Tongue (tissue), 2 donors: ENCODE measurements around the gene YJEFN3. TPM values are rescaled to one million over a fixed set of nuclear protein-coding genes. Genes with fewer than 3 reads are reported as not detected.
A peak's percentile ranks its signal among the peaks of the same experiment; 100 is the strongest.

Experiments
- DNase-seq: peaks from one replicate; pipeline ENCODE4 v3.0.0-alpha.2; 2015
- total RNA-seq: library from RNA; depleted of rRNA; stranded (reverse); fragments of >200 nt; gene quantifications from one replicate; pipeline ENCODE4 v1.2.3, GENCODE V29; 2014

The YJEFN3 gene
- 0.62 TPM for total RNA-seq

GRCh38 chr19:19528721-19529490 is at the start of gene YJEFN3:
YJEFN3 (plus strand) TSS chr19:19528911; CDS start chr19:19528933, 22 bp downstream.
- DNase-seq, result peak; percentile 67

DNA sequence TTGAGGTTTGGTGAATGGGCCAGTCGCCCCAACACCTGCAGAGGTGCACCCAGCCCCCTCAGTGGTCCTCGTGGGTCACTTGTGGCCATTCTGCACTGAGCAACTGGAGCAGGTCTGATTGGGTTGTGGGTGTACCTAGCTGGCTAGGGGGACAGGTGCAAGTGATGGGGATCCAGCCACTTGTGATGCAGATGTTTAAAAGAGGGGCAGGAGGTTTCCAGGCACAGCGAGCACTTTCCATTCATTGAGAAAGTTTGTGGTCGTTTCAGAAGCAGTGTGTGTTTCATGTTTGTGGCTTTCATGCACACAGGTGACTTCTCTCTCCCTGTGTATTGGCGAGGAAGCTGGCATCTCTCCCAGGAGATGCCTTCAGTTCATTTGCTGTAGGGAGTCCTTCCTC is 48.0 kb upstream of the YJEFN3 start:
- DNase-seq, result no peak

GRCh38 chr19:19482809-19483596 is 45.7 kb upstream of the YJEFN3 start:
- peak; percentile 91 for DNase-seq

DNA sequence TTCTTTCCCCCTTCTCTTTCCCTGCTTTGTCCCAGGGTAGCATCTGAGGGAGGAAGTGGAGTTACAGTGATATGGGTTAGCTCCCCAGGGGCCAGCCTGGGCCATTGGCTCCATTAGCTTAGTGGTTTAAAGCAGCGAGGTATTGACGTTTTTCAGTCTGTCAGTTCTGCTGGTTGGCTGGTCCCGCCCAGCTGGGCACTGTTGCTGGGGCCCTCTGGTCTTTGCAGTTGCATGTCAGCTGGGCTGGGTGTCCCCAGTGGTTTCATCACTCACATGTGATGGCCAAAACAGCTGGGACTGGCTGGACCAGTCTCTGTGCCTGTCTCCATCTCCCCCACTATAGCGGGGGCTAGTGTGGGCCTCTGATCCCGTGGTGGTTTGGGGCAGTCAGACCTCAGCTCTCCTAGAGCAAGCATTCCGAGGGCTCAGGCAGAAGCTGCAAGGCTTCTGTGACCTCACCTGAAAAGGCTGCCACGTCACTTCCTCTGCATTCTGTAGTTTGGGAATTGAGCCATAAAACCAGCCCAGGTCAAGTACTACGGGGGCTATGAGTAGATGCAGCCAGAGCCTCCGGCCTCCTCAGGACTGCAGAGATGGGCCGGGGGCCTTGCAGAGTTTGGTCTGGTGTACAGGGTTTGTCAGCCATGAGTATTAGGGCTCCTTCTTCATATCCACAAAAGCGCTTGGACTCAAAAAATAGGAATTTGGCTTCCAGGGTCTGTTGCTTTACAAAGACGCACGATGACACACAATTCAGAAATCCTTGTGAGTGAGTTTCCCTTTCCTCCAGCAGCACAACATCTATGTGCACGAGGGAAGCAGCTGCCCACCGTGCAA is 43.3 kb upstream of the YJEFN3 start:
- DNase-seq, result peak; percentile 72

DNA sequence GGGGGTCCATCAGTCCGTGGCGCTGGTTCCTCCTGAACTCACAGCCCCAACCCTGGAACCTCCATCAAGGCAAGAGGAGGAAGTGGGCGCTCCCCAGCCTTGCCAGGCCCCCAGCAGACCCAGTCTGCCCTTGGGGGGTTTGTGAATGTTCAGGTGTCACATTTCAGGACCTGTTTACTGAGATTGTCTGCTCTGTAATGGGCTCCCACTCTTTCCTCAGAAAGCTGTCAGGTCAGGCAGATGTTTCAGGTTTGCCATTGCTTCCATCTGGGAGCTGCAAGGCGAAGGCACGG is 42.8 kb upstream of the YJEFN3 start:
- no peak for DNase-seq

DNA sequence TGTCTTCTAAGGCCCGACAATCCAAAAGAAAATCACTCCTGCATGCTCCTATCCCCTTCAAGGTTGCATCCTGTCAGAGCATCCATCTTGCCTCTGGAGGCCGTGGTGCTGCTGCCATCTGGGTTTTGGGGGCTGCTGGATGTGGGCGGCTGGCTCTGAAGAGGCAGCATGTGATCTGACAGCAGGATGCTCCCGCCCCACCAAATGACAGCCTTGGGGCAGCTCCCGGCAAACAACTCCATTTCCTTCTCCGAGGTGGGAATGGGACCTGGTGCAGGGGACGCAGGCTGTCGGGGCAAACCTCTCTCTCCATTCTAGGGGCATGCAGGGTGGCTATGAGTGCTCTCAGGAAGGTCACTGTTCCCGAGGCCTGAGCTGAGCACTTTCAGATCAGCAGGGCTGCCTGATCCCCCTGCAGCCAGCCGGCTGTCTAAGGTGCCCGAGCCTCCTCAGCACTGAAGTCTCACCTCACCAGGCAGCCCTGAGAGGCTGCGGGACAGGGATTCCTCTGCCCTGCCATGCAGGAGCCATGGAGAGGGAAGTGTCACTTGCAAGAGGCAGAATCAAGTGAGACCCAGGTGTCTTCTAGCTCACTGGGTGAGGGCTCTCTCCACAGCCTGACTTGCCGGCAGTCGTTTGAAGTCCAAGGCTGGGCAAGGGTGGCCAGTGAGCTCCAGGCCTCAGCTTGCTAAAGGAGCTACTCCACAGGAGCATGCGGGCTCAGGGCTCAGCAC is 42.2 kb upstream of the YJEFN3 start:
- DNase-seq, result no peak

GRCh38 chr19:19487077-19487949 is 41.4 kb upstream of the YJEFN3 start:
- DNase-seq, result no peak

- DNase-seq, result no peak
These were observed 40.5 kb upstream of the YJEFN3 start for GRCh38 chr19:19487950-19488874.

- DNase-seq, result peak; percentile 88
These were observed 39.6 kb upstream of the YJEFN3 start for GRCh38 chr19:19488875-19489690.

DNA sequence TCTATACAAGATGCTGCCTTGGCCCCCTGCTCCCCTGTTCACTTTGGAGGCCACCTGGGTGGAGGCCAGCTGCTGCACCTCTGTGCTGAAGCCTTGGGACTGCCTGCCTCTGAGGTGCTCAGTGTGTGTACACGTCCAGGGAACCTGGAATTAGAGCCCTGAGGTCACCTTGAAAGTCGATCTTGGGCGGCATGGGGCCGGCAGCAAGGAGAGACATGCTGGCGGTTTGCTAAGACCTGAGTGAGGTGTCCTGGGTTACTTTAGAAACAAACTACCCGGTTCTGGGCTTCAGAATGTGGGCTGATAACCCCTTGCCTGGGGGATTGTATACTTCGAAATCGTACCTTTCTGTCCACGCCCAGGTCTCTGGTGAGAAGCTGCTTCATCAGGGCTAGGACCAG is 38.9 kb upstream of the YJEFN3 start:
- no peak for DNase-seq

DNA sequence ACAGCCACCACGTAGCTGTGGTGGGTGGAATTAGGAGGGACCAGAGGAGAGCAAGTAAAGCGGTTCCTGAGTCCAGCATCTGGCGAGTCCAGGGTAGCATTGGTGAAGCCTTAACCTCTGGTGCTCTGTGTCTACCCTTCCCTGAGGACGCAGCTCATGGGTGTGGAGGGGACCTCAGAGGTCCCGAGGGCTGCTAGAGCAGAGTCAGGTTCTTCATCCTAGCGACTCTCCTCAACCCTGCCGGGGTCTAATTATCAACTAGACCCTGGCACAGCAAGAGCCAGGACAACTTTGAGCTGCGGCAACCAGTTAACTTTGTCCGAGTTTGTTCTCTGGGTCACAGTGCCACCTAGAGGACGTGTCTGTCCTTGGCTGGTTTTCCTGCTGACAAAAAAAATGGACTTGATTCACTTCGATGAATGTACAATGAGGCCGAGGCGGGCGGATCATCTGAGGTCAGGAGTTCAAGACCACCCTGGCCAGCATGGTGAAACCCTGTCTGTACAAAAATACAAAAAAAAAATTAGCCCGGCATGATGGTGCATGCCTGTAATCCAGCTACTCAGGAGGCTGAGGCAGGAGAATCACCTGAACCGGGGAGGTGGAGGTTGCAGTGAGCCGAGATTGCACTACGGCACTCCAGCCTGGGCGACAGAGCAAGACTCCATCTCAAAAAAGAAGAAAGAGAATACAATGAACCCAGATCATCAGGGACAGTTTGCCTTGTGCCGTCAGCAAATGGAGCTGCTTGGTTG is 38.3 kb upstream of the YJEFN3 start:
- peak; percentile 94 for DNase-seq

DNA sequence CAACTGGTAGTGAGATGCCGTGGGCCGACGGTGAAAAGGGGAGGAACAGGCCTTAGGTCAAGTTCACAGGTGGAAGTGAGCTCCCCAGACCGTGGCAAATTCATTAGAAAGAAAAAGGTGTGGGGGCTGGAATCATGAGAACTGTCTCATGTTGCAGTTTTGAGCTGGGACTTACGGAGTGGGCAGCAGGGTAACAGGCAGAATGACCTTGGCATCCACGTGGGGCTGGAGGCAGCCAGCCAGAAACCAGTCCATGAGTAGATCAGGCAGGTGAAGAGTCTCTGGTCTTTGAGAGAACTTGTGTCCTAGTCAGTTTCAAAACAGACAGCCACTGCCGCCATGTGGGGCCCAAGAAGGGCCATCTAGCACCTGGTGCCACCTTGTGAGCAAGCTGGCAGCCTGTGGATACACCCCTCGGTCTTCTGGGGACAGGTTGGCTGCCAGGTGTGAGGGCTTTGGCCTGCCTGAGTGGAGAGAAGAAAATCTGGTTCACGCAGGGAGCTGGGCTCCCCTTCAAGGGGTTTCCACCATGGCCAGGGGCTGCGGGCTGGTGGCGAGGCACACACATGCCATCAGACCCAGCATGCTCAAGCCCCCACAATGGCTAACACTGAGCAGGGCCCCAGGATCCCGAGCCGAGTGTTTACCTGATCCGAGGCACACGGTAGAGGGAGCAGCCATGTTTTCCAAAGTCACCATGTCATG is 37.2 kb upstream of the YJEFN3 start:
- no peak for DNase-seq

DNA sequence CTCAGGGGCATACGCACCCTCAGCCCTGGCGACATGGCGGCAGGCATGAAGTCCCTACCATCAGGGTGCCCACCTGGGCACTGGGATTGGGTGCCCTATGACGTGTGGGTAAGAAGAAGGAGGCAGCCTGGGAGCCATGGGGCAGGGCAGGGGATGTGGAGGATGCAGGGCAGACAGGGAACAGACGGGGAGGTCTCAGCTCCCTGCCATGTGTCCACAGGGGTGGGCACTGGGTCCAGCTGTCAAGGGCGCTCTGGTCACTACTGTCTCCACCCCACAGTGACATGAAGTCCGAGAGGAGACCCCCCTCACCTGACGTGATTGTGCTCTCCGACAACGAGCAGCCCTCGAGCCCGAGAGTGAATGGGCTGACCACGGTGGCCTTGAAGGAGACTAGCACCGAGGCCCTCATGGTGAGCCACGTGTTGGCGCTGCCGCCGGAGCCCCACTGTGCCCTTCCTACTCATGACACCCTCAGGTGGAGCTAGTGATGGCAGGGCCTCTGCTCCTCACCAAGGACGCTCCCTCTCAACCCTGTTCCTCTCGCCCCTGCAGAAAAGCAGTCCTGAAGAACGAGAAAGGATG is 36.6 kb upstream of the YJEFN3 start:
- no peak for DNase-seq

DNA sequence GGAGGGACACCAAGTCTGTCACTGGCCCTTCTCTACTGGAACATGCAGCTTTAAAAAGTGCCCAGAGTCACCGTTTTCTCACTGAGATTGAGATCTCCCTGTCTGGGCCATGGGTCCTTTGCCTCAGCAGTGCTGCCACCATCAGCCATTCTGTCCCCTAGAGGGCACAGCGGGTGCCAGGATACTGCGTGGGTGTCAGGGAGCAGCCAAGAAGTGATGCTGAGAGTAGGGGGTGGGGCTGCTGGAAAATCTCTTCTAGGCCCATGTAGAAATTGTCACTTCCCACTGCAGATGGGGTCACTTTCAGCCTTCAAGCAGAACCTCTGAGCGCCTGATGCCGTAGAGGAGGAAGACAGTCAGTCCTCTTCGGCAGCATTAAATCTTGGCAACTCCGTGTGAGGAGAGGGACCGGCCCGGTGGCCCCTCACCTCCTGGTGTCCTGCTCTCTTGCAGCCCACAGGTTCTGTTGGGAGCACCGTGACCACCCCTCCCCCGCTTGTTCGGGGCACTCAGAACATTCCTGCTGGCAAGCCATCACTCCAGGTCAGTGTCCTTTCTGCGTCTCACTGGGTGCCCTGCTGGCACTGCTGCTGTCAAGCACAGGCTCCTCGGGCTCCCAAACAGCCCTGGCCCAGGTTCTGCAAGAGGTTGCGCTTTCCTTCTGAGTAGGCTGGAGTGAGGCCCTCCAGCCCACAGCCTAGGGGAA is 34.7 kb upstream of the YJEFN3 start:
- DNase-seq, result no peak

DNA sequence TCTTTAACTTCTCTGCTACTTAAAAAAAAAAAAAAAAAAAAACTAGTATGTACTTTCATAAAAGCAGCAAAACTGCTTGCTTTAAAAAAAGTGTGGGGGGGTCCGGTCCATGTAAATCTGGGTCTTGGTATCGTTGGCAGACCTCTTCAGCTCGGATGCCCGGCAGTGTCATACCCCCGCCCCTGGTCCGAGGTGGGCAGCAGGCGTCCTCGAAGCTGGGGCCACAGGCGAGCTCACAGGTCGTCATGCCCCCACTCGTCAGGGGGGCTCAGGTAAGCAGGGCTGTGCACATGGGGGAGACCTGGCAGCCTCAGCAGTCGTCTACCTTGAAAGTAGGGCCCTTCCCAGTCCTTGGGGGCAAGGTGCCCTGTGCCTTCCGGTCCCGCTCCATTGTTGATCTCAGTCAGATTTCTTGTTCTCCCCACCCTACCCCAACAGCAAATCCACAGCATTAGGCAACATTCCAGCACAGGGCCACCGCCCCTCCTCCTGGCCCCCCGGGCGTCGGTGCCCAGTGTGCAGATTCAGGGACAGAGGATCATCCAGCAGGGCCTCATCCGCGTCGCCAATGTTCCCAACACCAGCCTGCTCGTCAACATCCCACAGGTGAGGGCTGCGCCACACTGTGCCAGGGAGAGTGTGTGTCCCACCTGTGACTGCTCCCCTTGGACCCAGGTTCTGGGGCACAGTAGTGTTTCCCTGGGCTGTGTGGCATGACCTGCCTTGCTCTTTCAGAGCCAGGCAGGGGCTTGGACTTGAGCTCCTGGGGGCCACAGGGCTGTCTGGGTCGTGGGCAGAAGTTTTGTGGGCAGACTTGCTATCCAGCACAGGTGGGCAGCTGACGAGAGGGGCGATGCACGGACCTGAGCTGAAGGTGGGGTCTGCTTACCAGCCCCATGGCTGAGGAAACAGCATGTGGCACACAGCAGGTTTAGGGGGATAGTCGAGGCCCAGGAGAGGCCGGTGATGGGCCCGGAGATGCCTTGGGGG is 32.8 kb upstream of the YJEFN3 start:
- no peak for DNase-seq
